HL-60 (cell line): ENCODE data around the gene EIF2B5.

Source experiments
- TF ChIP-seq, protein P1 (sequence below): IDR thresholded peaks from one replicate; pipeline ENCODE4 v1.5.1; 2011; ENCODE audit warnings: low read length, control low read depth, inconsistent platforms; ENCODE audit not compliant: insufficient read depth
- TF ChIP-seq, protein P2 (sequence below): IDR thresholded peaks from 2 replicates; pipeline ENCODE4 v1.6.1; 2012; ENCODE audit warnings: low read depth; ENCODE audit not compliant: insufficient replicate concordance

- TF ChIP-seq, protein P1, sequence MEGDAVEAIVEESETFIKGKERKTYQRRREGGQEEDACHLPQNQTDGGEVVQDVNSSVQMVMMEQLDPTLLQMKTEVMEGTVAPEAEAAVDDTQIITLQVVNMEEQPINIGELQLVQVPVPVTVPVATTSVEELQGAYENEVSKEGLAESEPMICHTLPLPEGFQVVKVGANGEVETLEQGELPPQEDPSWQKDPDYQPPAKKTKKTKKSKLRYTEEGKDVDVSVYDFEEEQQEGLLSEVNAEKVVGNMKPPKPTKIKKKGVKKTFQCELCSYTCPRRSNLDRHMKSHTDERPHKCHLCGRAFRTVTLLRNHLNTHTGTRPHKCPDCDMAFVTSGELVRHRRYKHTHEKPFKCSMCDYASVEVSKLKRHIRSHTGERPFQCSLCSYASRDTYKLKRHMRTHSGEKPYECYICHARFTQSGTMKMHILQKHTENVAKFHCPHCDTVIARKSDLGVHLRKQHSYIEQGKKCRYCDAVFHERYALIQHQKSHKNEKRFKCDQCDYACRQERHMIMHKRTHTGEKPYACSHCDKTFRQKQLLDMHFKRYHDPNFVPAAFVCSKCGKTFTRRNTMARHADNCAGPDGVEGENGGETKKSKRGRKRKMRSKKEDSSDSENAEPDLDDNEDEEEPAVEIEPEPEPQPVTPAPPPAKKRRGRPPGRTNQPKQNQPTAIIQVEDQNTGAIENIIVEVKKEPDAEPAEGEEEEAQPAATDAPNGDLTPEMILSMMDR: no peak
- TF ChIP-seq, protein P2, sequence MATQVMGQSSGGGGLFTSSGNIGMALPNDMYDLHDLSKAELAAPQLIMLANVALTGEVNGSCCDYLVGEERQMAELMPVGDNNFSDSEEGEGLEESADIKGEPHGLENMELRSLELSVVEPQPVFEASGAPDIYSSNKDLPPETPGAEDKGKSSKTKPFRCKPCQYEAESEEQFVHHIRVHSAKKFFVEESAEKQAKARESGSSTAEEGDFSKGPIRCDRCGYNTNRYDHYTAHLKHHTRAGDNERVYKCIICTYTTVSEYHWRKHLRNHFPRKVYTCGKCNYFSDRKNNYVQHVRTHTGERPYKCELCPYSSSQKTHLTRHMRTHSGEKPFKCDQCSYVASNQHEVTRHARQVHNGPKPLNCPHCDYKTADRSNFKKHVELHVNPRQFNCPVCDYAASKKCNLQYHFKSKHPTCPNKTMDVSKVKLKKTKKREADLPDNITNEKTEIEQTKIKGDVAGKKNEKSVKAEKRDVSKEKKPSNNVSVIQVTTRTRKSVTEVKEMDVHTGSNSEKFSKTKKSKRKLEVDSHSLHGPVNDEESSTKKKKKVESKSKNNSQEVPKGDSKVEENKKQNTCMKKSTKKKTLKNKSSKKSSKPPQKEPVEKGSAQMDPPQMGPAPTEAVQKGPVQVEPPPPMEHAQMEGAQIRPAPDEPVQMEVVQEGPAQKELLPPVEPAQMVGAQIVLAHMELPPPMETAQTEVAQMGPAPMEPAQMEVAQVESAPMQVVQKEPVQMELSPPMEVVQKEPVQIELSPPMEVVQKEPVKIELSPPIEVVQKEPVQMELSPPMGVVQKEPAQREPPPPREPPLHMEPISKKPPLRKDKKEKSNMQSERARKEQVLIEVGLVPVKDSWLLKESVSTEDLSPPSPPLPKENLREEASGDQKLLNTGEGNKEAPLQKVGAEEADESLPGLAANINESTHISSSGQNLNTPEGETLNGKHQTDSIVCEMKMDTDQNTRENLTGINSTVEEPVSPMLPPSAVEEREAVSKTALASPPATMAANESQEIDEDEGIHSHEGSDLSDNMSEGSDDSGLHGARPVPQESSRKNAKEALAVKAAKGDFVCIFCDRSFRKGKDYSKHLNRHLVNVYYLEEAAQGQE: no peak
Observed at GRCh38 chr3:184148076-184148475, 12.9 kb downstream of the EIF2B5 start.
